ENCODE results near the gene BPIFB4.

Gene BPIFB4

DNA sequence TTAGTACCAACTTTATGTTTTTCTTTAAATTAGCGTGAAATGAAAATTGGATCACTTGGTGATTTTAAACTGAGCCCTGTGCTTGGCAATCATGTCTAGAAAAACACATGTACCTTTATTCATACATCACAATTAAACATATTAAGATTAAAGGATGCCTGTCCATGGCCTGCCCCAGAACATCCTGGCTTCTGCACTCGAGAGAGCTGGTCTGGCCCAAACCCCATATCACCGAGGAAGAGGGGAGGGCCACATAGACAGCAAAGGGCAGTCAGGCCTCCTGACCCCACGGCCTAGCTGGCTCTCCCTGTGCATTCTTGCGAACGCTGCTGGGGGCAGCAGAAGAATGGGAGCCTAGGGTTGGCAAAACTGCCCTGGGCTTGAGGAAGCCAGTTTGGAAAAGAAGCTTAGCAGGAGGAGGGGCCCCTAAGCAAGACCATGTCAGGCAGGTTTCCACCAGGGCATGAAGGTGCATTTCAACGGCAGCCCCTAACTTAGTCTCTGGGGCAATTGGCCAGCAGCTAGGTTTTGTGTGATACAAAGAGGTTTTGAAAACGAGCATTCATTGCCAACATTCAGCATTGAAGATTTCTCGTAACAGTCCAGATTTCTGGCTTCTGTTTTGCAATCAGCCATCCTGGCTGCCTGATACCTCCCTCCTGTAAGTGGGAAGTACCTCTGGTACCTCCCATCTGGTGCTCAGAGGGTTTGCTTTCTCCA is 17.2 kb upstream of the BPIFB4 start:
- no peak for DNase-seq

- DNase-seq = no peak
Observed at GRCh38 chr20:33062825-33063149, 16.7 kb upstream of the BPIFB4 start.

DNA sequence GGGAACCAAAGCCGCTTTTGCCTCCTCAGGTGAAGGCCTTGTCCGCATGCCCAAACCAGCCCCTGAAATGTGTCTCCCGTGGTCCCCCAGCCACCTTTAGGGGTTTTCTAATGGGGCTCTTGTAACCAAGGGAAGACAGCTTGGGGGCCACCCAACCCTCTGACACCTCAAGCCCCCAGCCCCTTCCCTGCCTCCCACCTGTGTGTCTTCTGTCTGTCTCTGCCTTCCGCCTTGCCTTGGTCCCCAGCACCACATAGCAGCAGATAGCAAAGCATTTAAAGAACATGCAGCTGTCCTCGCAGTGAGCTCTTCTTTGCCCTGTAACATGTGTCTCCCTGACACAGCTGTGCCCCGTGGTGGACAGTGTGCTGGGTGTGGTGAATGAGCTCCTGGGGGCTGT is 16.2 kb upstream of the BPIFB4 start:
- DNase-seq = no peak

GRCh38 chr20:33064572-33065287 is 14.7 kb upstream of the BPIFB4 start:
- DNase-seq = no peak

DNA sequence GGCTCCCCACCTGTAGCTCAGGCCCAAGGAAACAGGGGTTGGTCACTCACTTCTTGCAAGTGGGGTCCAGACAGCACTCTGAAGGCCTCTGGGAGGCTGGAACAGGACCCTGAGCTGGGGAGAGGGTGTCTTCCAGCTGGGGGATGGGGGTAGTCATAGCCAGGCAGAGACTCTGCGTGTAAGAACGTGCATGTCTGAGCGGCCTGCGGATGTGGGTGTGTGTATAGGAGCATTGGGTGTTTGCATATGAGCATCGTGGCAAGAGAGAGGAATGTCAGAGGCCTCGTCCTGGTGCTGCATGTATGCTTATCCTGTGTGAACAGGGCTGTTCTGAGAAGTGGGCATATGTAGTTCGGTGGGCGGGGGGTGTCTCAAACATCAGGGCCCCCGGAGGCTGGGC is 13.7 kb upstream of the BPIFB4 start:
- no peak for DNase-seq

DNA sequence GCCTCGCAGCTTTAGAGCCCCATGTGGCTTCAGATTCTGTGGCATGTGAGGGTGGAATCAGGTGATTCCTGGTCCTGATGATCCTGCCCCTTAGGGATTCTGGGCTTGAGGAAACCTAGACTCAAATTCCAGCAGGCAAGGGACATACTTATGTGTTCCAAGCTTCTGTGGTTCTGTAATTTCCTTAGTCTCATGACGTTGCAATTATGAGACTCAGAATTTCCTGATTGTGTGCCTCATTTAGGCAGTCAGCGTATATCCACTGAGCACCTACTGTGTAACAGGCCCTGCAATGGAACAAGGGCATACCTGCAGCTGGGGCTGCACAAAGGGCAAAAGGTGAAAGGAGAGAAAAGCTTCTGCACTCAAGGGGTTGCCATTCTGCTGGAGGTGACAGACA is 11.6 kb upstream of the BPIFB4 start:
- no peak for DNase-seq

- DNase-seq = no peak
Observed at GRCh38 chr20:33068251-33068939, 11.0 kb upstream of the BPIFB4 start.

DNA sequence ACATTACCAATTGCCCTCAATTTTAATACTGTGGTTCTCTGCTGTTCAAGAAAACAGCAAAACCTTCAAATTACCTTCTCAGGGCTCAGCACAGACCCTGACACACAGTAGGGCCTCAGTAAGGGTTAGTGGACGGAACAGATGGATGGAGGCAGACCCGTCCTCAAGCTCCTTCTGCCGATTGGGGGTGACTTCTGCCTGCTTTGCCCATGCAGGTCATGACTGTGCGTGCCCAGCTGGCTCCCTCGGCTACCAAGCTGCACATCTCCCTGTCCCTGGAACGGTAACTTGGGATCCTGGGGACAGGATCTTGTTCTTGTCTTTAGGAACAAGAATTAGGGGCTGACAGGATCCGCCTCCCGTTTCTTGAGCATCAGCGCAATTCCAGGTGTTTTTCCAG is 9.8 kb upstream of the BPIFB4 start:
- DNase-seq = no peak

DNA sequence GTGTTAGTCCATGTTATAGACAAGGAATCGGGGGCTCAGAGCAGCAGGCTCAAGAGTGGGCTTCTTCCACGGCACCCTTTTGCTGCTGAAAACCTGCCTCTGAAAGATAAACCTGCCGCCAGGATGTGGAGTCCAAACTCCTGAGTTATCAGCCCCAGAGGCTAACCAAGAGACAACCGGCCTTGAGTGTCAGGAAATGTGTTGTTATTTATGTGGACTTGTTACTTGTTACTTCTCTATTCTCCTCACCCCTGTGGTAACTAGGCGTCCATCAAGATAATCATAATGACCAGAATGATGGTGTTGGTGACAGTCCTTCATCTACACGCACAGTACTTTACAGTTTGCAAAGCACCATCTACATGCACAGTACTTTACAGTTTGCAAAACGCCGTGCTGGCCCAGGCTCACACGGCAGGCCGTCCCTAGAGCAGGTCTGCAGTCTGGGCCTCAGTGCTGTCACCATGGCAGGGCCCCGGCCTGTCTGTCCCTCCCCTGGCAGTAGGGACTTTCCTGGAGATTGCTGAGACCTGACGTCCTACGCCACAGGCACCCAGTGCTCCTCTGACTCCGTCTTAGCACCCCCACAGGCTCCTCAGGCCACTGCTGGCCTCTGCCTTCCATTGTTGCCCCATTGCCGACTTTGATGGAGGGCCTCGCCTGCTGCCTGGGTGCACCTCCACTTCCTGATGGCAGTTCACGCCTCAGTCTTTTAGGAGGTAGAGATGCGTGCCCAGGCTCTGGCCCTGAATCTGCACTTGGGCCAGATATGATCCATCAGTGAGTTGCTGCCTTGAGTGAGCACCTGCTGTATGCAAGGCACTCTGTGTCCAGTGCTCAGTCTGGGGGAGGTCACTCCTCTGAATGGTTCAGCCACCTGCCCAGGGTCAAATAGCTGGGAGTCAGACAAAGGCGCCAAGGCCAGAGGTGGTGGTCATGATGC is 9.1 kb upstream of the BPIFB4 start:
- no peak for DNase-seq

DNA sequence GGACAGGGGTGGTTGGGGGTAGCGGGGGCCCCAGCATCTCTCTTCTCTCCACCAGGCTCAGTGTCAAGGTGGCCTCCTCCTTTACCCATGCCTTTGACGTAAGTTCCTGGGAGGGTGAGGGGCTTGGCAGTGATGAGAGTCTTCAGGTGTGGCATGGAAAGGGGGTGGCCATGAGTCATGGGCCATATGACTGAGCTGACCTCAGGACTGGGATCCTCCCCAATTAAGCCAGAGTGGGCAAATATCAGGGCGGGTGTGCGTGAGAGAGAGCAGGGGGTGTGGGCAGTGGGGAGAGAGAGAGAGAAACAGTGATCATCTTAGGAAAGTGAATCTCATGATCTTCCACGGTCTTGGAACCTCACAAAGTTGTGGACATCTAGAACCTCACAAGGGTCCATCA is 8.2 kb upstream of the BPIFB4 start:
- no peak for DNase-seq

DNA sequence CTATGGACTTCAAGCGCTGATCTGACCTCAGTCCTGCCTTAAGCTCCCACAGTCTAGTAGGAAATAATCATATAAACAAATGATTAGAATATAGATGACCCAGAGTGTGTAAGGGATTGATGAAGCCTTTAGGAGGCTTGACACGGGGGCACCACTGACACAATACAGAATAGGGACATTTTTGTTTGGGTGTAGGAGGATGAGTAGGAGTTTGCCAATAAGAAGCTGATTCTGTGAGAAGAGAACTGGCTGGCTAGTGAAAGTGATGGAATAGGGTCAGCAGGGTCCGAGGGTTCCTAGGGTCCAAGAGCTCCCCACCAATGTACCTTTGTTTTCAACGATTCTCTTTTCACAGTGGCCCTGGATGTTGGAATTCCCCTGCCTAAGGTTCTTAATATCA is 7.1 kb upstream of the BPIFB4 start:
- DNase-seq = no peak

GRCh38 chr20:33072813-33073212 is 6.6 kb upstream of the BPIFB4 start:
- no peak for DNase-seq

DNA sequence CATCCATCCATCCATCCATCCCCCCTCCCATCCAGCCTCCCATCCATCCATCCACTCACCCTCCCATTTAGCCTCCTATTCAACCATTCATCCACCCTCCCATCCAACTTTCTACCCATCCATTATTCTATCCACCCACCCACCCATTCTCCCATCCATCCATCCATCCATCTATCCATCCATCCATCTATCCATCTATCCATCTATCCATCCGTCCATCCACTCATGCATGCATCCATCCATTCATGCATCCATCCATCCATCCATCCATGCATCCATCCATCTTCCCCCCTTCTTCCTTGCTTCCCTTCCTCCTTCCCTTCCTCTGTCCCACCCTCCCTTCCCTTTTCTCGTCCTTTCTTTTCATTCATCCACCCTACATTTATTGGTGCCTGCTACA is 4.8 kb upstream of the BPIFB4 start:
- DNase-seq = no peak

DNA sequence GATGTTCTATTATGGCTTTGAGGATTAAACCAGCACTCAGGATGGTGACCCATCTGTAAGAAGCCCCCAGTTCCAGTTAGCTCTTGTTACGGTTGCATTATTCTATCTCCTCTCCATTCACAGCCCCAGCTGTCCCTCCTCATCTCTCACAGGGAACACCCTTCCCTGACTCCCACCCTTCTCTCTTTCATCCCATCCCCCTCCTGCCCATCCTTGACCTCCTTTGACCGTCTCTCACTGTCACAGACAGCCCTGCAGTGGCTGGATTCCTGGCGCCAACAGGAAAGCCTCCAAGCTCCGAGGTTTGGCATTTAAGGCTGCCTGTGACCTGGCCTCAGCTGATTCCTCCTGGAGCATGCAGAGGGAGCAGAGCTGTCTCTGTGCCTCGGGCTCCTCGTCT is 4.2 kb upstream of the BPIFB4 start:
- DNase-seq = no peak

GRCh38 chr20:33076662-33077372 is 2.6 kb upstream of the BPIFB4 start:
- peak; percentile 23 for DNase-seq

DNA sequence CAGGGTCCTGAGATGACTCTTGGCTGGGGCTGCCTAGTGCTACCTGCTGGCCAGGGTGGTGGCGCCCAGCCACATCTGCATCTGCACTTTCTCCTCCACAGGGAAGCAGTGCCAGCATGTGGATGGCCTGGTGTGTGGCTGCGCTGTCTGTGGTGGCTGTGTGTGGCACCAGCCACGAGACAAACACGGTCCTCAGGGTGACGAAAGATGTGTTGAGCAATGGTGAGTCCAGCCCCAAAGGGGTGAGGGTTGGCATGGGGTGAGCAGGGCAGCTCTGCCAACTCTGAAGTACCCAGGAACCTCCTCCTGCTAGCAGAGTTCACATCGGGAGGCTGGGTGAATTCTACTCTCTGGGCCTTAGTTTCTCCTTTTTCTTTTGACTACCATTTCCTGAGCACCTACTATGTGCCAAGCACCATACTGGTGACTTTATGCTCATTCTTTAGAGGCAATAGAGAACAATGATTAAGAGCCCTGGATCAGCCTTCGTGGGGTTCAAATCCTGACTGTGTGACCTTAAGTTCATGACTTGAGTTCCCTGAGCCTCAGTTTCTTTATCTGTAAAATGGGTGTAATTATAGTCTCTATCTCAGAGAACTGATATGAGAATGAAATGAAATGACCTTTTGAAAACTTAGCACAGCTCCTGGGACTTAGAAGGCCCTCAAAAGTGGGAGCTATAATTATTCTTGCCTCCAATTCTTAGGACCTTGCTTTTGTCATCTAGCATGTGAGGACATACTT is 2.1 kb downstream of the BPIFB4 start:
- DNase-seq = peak; percentile 14

DNA sequence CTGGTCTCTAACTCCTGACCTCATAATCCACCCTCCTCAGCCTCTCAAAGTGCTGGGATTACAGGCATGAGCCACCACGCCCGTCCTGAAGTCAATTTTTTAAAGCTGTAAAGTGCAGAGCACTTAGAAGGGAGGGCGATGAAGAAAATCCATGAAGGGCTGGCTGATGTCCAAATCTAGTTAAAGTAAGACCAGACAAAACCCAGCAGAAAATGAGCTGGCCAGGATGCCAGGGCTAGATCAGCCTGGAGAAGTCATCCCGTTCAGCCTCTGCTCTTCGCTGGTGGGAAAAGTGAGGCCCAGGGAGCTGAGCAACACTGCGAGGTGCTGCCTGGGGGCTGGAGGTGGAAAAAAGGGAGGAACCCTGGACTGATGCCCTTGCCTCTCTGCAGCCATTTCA is 3.1 kb downstream of the BPIFB4 start:
- no peak for DNase-seq

- no peak for DNase-seq
Observed at GRCh38 chr20:33083544-33084340, 4.3 kb downstream of the BPIFB4 start.

GRCh38 chr20:33084722-33085121 is 5.3 kb downstream of the BPIFB4 start:
- DNase-seq = no peak

DNA sequence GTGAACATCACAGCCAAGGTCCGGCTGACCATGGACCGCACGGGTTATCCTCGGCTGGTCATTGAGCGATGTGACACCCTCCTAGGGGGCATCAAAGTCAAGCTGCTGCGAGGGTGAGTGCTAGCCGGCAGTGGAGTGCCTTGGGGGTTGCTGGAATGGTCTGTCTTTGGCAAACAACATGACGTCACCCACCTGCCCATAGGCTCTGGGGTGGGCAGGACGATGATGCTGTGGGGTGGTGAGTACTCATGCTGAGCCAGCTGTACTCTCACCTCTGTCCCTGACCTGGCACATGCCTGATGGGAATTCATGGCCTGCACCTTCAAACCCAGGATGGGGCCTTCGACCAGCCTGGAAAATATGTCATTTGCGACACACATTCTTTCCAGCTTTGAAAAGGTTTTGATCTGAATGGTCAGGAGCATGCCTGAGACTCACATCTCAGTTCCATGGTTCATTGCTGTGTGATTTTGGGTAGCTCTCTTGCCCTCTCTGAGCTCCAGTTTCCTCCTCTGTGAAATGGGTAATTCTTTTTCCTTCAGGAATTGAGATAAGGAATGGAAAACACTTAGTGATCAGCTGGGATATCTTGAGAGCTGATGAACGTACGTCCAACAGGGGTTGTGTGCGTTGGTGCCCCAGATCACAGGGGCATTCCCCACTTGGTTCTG is 6.7 kb downstream of the BPIFB4 start:
- no peak for DNase-seq

Data from suppressor macrophage treated with lipopolysaccharide for 4 hours (primary cell).